Dermis microvascular lymphatic vessel endothelial cell (primary cell): ENCODE results near the gene TRIM61. TPM values are rescaled to one million over a fixed set of nuclear protein-coding genes. Genes with fewer than 3 reads are reported as not detected.

Experiments used
- total RNA-seq: library from RNA; depleted of rRNA; stranded (reverse); fragments of >200 nt; gene quantifications from 2 replicates; pipeline ENCODE4 v1.2.1, GENCODE V29; 2014

The TRIM61 gene
- total RNA-seq, 1 donor from 2014 or later, result not detected

Other genes starting within 250 kb of the TRIM61 start
- gene SMIM31, start 223.5 kb downstream of the TRIM61 start, total RNA-seq, result not detected in 2 replicates
- gene APELA, start 100.5 kb downstream of the TRIM61 start, total RNA-seq, result not detected in 2 replicates
- gene TRIM60, start 54.3 kb upstream of the TRIM61 start, total RNA-seq, result not detected in 2 replicates
- not detected in 2 replicates for gene TRIM75, start 76.2 kb upstream of the TRIM61 start, total RNA-seq
- gene TMEM192, start 135.2 kb upstream of the TRIM61 start, total RNA-seq, result 6.8 and 12.0 TPM in 2 replicates
- gene KLHL2, start 229.9 kb upstream of the TRIM61 start, total RNA-seq, result 23.0 and 26.3 TPM in 2 replicates